ES-I3 (cell line): Measurements from ENCODE around the gene FGF22.

Experiments used
- H3K36me3 ChIP-seq: 2 replicates; pipeline ENCODE4 v1.6.1; 2013; ENCODE audit warnings: mild to moderate bottlenecking, low read length, control low read depth, moderate library complexity; ENCODE audit not compliant: insufficient read depth
- H3K4me1 ChIP-seq: 2 replicates; pipeline ENCODE4 v1.6.1; 2013; ENCODE audit warnings: mild to moderate bottlenecking, control low read depth, low read length; ENCODE audit not compliant: insufficient read depth
- H3K9ac ChIP-seq: 2 replicates; pipeline ENCODE4 v1.6.1; 2013; ENCODE audit warnings: low read depth, mild to moderate bottlenecking, low read length, moderate library complexity
- H3K9me3 ChIP-seq: 2 replicates; pipeline ENCODE4 v1.6.1; 2013; ENCODE audit warnings: mild to moderate bottlenecking, low read length, moderate library complexity; ENCODE audit not compliant: control insufficient read depth, insufficient read depth

FGF22 gene

DNA sequence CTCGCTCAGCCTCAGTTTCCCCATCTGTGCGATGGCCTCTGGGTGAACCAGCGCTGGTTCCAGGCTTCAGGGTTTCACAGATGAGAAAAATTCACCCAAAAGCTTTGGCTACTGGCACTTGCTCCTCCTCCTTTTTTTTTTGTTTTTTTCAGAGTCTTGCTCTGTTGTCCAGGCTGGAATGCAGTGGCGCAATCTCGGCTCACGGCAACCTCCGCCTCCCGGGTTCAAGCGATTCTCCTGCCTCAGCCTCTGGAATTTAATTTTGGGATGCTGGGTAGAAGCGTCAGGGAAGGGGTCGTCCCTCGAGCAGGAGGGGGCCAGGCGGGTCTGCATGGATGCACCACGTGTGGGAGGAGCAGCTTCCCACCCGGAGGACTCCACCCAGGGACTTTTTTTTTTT, 48.5 kb downstream of the FGF22 start:
- H3K4me1 ChIP-seq, result no peaks in the 10 kb centered on the region
- no peaks in the 10 kb centered on the region for H3K9me3 ChIP-seq
- H3K9ac ChIP-seq, result no peak overlapping the region
- H3K36me3 ChIP-seq, result no peaks in the 10 kb centered on the region

- H3K9me3 ChIP-seq, result no peaks in the 10 kb centered on the region
- H3K36me3 ChIP-seq, result no peaks in the 10 kb centered on the region
- no peak overlapping the region for H3K9ac ChIP-seq
- no peaks in the 10 kb centered on the region for H3K4me1 ChIP-seq
These were observed 49.3 kb downstream of the FGF22 start for GRCh38 chr19:688992-689391.

GRCh38 chr19:690203-690602, 50.5 kb downstream of the FGF22 start:
- H3K9ac ChIP-seq, result no peak overlapping the region
- no peaks in the 10 kb centered on the region for H3K36me3 ChIP-seq
- no peaks in the 10 kb centered on the region for H3K9me3 ChIP-seq
- H3K4me1 ChIP-seq, result no peaks in the 10 kb centered on the region
